NOMO-1 treated with dmso at 0.1 percent for 144 hours (cell line): Measurements from ENCODE around the gene ADAP1.
A peak's percentile ranks its signal among the peaks of the same experiment; 100 is the strongest.
"Not testable (repeated sequence)": the region's sequence is repeated elsewhere in the genome, so short reads cannot be mapped to it uniquely, and the experiment has no call there.

Source experiments
- DNase-seq: peaks from one replicate; lab custom pipeline; 2025; ENCODE audit not compliant: unreplicated experiment; lab: John Stamatoyannopoulos, UW

The ADAP1 gene

DNA sequence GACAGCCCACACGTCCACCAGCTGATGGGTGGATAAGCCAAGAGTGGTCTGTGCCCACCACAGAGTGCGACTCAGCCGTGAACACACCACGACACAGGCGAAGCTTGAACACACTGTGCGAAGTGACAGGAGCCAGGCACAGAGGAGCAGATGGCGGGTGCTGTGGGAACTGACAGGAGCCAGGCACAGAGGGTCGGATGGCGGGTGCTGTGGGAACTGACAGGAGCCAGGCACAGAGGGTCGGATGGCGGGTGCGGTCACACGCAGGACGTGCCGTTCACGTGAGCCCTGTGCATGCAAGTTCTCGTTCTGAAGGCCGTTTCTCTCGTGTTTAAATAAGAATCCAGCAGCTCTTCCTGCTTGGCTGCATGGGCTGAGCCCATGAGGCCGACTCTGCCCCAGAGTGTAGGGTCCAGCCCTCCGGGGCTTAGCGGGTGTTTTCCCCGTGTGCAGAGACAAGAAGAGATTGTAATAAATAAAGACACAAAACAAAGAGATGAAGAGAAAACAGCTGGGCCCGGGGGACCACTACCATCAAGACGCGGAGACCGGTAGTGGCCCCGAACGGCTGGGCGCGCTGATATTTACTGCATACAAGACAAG is 5.9 kb upstream of the ADAP1 start:
- no peak for DNase-seq

DNA sequence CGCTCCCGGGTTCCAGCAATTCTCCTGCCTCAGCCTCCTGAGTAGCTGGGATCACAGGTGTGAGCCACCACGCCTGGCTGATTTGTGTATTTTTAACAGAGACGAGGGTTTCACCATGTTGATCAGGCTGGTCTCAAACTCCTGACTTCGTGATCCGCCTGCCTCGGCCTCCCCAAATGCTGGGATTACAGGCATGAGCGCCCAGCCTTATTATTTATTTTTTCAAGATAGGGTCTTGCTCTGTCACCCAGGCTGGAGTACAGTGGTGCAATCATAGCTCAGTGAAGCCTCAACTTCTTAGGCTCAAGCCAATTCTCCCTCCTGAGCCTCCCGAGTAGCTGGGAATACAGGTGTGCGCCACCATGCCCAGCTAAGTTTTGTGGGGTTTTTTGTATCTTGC is 5.3 kb upstream of the ADAP1 start:
- not testable (repeated sequence) for DNase-seq

DNA sequence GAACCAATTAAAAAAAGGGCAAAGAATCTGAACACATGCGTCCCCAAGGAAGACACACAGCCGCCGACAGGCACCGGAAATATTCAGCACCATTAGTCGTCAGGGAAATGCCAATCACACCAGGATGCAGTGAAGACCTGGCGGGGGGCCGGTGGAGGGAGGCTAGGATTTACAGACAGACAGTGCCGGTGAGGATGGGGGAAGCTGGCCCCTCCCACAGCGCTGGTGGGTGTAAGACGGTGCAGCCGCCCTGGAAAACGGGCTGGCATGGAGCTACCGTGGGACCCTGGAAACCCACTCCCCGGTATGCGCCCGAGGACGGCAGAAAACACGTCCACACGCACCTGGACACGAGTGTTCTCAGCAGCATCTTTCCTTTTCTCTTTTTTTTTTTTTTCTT is 4.8 kb upstream of the ADAP1 start:
- DNase-seq = no peak

DNA sequence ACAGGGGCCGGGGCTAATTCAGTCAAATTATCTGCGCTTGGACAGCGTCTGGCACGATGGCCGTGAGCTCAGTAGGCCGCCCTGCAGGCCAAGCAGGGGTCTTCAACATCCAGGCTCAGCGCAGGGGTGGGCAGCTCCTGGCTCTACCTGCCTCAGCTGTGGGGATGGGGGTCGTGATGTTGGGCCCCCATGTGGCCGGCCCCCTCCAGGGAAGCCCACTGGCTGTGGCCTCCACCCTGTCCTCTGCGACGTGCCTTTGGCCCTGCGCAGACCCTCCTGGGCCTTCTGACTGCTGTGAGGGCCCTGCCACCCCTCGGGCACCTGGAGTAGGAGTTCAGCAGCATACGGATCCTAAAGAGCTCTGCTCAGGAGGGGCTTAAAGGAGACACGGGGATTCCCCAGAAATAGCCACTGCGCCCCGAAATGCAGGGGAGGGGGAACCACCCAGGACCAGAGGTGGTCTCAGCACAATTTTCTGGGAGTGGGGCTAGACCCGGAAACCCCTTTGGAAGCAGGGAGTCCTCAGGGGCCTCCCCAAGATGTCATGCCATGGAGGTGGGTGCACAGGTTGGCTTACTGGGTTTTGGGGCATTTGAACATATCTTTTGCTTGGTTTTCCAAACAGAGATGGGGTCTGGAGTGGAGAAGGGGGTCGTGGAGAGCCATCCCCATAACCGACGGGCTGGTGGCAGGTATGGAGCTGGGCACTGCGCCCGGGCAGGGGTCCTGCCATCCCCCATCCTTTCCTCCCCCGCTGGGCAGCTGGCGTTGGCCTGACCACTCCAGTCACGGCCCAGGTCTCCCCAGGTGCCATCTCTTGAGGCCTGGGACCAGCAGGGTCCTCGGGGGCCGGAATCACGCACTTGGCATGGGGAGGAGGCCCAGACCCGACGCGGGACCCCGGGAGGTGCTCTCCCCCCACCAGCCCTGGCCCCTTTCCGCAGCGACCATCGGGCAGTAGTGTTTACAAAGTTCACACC is 4.0 kb upstream of the ADAP1 start:
- no peak for DNase-seq

DNA sequence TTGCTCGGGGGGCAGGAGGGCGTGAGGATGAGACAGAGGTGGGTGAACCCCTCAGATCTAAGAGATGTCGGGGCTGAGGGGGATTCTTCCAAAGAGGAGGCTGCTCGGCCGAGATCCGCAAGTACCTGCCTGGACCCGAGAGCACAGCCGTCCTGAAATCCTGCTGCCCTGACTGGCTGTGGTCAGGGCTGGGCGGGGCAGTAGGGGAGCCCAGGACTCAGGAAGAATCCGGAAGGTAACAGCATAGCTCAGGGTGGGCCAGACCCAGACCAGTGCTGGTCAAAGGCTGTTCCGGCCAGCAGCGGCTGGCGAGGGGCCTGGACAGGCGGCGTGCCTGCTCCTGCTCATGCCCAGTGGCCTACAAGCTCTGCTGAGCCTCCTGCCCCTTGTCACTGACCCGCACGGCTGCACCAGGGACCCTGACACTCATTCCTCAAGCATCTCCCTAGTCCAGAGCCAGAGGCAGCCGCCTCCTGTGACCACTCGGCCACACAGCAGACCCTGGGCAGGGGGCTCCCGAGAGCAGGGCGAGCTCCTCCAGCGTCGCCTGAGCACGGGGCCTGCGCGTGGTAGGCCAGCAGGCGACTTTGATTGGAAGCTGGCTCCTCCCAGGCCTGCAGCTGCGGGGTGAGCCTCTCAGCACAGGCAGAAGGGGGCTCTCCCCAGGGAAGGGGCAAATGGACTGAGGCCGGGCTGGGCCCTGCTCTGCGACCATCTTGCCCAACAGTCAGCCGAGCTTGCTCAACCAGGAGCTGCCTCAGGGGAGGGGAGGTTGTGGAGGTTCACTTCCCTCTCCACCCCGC is 3.1 kb upstream of the ADAP1 start:
- peak; percentile 93 for DNase-seq

DNA sequence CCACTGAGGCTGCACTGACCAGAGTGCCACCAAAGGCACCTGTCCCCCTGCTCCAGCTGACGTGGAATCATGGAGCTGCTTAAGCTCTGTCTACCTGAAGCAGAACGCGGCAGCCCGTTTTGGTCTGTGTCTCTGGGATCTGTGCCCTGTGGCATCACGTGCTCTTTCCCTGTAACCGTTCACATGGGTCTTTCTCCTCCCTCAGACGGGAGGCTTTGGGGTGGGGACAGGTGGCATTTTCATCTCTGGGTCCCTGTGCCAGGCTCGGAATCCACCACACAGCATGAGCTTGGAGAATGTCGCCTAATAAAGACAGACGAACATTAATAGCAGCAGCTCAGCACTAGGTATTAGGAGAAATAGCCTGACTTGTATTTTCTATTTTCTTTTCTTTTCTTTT is 1.6 kb upstream of the ADAP1 start:
- no peak for DNase-seq

DNA sequence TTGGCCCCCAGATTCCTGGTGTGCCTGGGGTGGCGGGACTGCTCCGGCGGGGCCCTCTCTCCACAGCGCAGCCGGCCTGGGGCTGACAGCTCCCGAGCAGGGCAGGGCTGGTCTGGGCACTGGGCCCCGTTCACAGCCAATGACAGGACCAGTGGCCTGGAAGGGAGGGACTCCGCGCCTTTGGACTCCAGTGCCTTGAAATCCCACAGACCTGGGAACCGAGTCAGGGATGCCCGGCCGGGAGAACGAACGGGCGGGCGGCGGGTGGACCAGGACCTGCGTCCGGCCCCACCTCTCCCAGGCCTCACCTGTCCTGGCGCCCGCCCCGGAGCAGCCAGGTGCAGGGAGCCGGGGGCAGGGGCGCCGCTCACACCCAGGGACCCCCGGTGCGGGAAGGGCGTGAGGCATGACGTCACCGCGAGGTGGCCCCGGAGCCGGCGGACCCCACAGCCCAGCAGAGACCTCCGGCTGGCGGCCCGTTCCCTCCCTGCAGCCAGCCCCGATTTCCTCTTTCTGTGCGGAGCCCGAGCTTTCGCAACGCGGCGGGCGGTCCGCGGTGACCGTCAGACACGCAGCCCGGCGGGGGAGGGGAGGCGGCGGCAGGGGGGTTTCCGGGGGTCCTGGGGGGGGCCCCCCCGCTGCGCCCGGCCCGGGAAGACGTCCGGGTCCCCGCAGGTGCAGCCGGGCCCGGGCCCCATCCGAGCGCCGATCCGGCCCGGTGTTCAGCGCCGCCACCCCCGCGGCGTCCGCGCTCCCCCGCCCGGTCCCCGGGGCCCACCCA is 743 bp downstream of the ADAP1 start:
- peak; percentile 58 for DNase-seq

DNA sequence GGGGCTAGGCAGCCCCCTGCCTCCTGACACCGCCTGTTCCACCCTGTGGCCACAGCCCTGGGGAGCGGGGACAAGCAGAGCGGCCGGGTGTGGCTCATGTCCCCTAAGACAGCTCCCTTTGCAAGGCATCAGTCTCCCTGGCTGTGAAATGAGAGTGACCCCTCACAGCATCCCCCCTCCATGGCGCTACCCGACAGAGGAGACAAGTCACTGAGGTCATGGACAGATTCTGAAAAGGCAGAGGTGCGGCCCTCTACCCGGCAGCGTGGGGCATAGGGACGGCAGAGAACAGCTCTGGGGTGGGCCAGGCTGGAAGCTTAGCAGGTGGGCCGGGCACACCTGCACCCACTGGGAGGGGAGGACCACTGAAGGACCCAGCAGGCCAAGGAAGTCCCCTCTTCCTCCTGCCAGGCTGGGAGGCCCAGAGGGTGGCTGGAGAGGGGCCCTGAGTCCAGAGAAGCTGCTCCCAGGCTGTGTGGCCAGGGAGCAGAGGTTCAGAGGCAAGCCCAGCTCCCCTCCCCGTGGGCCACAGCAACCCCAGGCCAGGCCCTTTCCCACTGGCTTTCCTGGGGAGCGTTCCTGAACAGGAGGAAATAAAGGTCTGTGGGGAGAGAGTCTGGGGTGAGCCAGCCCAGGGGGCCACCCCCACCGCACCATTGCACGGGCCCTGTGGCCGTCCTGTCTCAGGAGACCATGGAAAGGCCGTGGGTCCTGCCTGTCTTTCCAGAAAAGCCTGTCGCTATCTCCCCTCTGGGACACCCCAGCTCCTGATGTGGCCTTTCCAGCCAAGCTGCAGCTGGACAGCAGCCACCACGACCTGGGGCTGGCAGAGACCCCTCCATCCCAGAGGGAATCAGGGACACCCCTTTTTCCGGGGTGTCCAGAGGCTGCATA is 1.7 kb downstream of the ADAP1 start:
- no peak for DNase-seq

DNA sequence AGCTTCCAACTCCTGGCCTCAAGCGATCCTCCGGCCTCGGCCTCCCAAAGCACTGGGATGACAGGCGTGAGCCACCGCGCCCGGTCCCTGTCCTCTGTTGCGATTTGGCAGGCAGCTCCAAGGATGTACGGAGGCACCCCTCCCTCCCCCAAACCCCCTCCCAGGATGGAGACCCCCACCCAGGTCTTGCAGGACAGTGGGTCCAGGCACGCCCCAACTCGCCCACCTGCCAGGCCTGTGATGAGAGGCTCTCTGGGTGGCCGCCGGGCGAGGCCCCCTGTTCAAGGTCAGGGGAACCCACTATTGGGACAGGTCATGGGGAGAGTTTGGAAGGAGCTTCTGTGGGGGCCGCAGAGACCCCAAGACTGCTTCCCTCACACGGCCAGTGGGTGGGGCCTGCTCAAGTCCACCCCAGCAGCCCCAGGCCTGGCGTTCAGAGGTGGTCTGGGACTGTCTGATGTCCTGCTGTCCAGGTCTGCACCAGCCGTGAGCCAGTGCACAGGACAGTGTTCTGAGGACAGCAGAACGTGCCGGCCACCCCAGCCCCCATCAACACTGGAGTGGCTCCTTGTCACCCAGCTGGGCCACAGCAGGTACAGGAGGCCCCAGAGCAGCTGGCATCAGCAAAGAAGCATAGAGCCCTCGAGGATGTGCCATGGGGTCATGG is 2.5 kb downstream of the ADAP1 start:
- no peak for DNase-seq

DNA sequence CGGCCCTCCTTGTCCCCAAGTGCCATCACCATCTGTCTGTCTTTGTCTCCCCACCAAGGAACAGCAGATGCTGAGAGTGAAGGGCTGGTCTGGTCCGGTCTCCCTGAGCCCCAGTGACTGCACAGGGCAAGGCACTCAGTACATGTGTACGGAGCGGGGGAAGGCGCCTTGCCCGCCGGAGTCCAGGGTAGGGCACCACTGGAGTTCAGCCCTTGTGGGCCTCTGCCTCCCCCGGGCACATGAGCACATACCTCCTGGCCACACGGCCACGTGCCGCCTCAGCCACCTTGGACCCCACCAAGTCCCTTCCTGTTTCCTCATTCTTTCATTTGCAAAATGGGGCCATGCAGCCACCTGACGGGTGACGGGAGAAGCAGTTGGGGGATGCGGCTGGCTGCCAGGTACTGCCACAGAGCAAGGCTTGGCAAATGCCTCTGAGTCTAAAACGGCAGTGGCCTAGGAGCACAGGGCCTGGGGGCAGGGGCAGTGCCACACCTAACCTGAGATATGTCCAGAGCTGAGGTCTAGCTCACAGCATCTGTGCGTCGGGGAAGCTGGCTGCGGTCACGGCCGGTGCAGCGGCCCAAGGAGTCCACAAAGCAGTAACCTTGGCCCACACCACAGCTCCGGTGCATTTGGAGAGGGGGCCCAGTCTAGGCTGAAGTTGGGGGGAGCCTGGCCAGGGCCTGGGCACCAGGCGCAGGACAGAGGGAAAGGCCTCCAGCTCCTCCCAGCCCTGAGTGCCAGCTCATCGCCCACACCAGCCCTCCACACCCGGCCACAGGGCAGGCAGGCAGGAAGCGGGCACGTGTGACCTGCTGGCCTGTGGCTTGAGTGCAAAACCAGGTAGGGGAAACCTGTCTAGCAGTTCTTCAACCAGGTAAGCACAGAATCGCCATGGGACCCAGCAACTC is 5.2 kb downstream of the ADAP1 start:
- no peak for DNase-seq

DNA sequence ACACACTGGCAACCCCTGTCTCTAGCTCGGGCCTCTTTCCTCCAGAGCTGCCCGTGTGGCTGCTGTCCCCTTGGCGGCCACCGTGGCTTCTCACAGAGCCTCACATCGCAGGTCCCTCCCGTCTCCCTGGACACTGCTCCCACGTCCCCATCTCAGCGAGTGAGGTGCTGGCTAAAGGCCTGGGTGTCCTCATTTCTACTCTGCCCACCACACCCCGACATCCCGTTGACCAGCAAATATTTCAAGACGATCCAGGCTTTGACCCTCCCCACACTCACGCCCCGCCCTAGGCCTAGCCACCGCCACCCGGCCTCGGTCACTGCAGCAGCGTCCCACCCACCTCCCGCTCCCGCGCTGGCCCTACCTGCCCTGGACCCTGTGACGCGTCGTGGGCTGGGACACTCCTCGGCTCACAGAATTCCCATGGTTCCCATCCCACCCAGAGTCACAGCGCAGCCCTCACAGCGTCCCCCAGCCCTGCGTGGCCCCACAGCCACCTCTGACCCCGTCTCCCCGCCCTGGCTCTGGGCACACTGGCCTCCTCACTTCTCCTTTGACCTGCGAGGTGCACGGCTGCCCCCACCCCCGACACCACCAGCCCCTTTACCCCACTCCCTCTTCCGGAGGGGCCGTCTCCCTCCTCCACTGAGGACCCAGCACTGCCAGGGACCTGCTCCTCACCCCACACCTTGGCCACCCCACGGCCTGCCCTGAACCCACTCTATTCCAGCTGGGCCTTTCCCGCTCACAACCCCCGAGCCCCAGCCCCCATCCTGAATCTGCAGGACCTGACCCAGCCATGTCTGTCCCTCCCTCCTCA is 6.9 kb downstream of the ADAP1 start:
- DNase-seq = no peak

DNA sequence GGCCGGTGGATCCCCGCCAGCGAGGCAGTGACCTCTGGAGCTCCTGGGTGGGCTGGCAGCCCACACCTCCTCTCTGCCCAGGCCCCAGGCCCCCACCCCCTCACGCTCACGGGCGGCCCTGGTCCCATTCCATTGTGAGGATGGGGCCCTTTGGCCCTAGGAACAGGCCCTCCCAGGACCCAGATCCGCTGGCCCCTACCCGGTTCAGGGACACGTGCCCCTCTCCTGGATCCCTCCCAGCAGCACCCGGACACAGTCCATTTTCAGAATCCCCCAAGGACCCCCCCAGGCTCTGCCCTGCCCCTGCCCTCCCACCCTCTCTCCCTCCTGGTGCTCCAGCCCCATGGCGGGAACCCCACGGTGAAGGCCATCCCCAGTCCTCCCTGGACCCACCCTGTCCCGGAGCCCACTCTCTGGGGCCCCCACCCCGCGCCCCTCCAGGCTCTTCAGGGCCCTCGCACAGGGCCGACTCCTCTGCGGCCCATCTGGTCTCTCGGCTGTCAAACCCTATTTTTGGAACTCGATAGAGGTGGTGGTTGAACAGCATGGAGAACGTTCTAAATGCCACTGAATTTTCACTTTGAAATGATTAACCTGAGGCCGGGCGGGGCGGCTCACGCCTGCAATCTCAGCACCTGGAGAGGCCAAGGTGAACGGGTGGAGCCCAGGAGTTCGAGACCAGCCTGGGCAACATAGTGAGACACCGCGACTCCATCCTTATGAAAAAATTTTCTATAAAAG is 8.1 kb downstream of the ADAP1 start:
- DNase-seq = no peak

DNA sequence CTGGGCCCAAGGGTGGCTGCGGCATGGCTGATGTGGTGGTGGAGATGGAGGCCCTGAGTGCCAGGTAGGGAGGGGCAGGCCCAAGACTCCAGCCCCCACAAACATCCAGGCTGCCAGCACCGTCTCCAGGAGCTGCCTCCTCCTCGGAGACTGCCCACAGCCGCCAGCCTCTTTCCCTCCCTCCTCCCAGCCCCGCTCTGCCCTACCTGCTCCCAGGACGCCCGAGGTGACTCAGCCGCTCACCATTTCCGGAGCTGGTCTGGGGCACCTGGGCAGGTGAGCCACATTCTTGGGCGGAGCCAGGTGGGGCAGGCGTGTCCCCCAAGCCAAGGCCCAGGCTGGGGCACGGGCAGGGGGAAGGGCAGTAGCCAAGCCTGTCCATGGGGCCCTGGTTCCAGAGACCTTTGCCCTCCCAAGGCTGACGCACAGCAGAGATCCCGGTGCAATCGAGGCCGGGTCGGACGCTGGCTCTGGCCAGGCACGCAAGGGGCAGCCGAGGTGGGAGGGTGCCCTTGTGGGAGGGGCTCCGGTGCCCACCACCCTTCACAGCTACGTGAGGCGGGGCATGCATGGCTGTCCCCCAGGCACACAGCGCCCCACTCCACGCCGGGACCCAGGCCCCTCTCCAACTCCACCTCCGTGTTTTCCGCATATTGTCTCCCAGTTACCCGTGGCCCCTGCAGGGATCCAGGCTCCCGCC is 8.8 kb downstream of the ADAP1 start:
- no peak for DNase-seq

DNA sequence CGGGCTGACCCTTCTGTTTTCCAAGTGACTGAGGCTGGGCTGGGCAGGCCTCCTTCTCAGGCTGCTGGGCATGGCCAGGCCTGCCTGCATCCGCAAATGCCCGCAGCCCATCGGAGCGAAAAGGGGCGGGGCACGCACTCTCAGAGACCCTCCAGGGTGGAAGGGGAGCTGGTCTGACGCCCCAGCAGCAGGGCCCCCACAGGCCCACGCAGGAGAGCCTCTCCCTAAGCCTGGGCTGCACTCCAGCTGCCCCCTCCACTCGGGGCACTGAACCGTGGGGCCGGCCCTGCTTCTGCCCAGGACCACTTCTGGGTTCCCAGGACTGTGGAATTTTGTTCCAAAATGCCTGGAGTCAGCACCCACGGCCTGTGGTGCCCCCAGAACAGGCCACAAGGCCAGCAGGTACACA is 9.3 kb downstream of the ADAP1 start:
- DNase-seq = no peak

DNA sequence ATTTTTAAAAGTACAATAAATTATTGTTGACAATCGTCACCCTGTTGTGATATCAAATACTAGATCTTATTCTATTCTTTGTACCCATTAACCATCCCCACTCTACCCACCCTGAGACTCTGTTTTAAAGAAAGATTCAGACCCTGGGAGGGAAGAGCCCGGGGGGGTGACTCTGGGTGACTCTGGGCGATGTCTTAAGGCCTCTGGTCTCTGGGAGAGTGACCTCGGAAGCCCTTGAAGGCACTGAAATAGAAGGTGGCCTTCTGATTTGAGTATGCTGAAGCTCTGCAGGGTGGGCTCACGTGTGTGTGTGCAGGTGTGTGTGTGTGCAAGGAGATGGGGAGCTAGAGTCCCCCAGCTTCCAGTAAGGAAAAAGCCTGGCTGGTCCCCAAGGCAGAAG is 9.7 kb downstream of the ADAP1 start:
- DNase-seq = no peak

DNA sequence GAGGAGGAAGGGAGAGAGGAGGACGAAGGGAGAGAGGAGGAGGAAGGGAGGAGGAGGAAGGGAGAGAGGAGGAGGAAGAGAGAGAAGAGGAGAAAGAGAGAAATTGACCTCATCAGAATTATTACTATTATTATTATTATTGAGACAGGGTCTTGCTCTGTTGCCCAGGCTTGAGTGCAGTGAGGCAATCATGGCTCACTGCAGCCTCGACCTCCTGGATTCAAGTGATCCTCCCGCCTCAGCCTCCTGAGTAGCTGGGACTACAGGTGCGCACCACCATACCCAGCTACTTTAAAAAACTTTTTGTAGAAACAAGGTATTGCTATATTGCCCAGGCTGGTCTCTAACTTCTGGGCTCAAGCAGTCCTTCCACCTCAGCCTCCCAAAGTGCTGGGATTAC is 10.7 kb downstream of the ADAP1 start:
- DNase-seq = not testable (repeated sequence)
